Muscle layer of colon (tissue), 2 donors: ENCODE measurements around the gene ASB18.
A peak's percentile ranks its signal among the peaks of the same experiment; 100 is the strongest.

Experiments
- H3K27ac ChIP-seq: one replicate; pipeline ENCODE4 v1.7.0; 2013; ENCODE audit warnings: low read depth, mild to moderate bottlenecking, low read length, moderate library complexity
- H3K27me3 ChIP-seq, 2 donors: one replicate each; pipeline ENCODE4 v1.7.0; 2013; ENCODE audit warnings: low read length in 2 of 2, mild to moderate bottlenecking in 2 of 2; ENCODE audit not compliant: insufficient read depth in 2 of 2, control insufficient read depth in 1 of 2
- H3K36me3 ChIP-seq: one replicate; pipeline ENCODE4 v1.7.0; 2013; ENCODE audit warnings: mild to moderate bottlenecking, low read length; ENCODE audit not compliant: insufficient read depth
- H3K4me1 ChIP-seq: one replicate; pipeline ENCODE4 v1.7.0; 2013; ENCODE audit warnings: mild to moderate bottlenecking, low read length; ENCODE audit not compliant: insufficient read depth
- H3K4me3 ChIP-seq, 2 donors: one replicate each; pipeline ENCODE4 v1.7.0; 2013; ENCODE audit warnings: low read length in 2 of 2, low read depth in 1 of 2, mild to moderate bottlenecking in 1 of 2, moderate library complexity in 1 of 2
- H3K9ac ChIP-seq: one replicate; pipeline ENCODE4 v1.7.0; 2013; ENCODE audit warnings: low read length
- H3K9me3 ChIP-seq: one replicate; pipeline ENCODE4 v1.7.0; 2013; ENCODE audit warnings: mild to moderate bottlenecking, low read length
- donor health status: abdominal sarcoma.
- donor health status: Adenocarcinoma of cecum.

The ASB18 gene

GRCh38 chr2:236163471-236164200, 100.6 kb downstream of the ASB18 start:
- Histone ChIP-seq H3K4me3 (peak overlapping the region in 1 of 2 donors; percentile 27), H3K9me3 (no peaks in the 10 kb centered on the region), H3K27ac (no peak overlapping the region), H3K4me1 (peaks cover 38% of the 10 kb centered on the region), H3K27me3 (peaks cover 68 to 97% of the 10 kb centered on the region in 2 donors), H3K36me3 (no peaks in the 10 kb centered on the region), H3K9ac (no peak overlapping the region)

DNA sequence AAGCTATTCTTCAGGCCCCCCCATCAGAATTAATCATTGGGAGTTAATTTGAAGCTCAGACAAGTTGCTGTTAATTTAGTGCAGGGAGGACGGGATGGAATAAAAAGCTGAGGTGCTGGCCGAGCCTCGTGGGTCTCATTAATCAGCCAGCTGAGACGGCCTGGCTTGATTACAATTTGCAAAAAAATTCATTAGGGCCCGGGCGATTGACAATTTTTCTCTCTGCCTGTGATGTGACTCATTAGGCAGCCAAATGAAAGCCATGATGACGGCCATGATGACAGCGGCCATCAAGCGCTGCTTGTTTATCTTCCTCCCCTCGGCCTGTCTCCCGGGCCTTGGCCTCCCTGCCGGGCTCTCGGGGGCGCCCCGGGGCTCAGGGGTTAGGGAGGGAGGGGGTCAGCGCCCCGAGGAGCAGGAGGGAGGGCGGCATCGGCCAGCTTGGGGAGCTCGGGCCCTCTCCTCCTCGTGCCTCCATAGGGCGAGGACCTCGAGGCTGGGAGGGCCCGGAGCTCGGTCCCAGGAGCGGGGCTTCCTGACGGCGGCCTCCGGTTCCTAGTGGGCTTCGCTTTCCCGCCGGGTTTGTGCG, 101.2 kb downstream of the ASB18 start:
- H3K4me3 ChIP-seq, result no peak overlapping the region
- no peak overlapping the region for H3K27ac ChIP-seq
- H3K36me3 ChIP-seq, result no peaks in the 10 kb centered on the region
- H3K27me3 ChIP-seq, result peaks cover 68 to 96% of the 10 kb centered on the region in 2 donors
- no peak overlapping the region for H3K9ac ChIP-seq
- no peaks in the 10 kb centered on the region for H3K9me3 ChIP-seq
- peaks cover 38% of the 10 kb centered on the region for H3K4me1 ChIP-seq

GRCh38 chr2:236162031-236162845, 102.0 kb downstream of the ASB18 start:
- no peak overlapping the region for H3K4me3 ChIP-seq
- H3K4me1 ChIP-seq, result peaks cover 38% of the 10 kb centered on the region
- no peak overlapping the region for H3K9ac ChIP-seq
- H3K9me3 ChIP-seq, result no peaks in the 10 kb centered on the region
- H3K27ac ChIP-seq, result no peak overlapping the region
- H3K27me3 ChIP-seq, result peaks cover 68 to 91% of the 10 kb centered on the region in 2 donors
- no peaks in the 10 kb centered on the region for H3K36me3 ChIP-seq

- H3K27ac ChIP-seq, result no peak overlapping the region
- no peak overlapping the region for H3K4me3 ChIP-seq
- H3K36me3 ChIP-seq, result no peaks in the 10 kb centered on the region
- no peaks in the 10 kb centered on the region for H3K9me3 ChIP-seq
- H3K4me1 ChIP-seq, result peaks cover 33% of the 10 kb centered on the region
- H3K9ac ChIP-seq, result no peak overlapping the region
- H3K27me3 ChIP-seq, result peaks cover 62 to 84% of the 10 kb centered on the region in 2 donors
Measured at GRCh38 chr2:236161531-236161930, 102.7 kb downstream of the ASB18 start.

- Histone ChIP-seq H3K36me3 (no peaks in the 10 kb centered on the region), H3K4me3 (no peak overlapping the region), H3K9me3 (no peaks in the 10 kb centered on the region), H3K9ac (no peak overlapping the region), H3K27me3 (peaks cover 57 to 79% of the 10 kb centered on the region in 2 donors), H3K27ac (no peak overlapping the region), H3K4me1 (peaks cover 29% of the 10 kb centered on the region)
Measured at GRCh38 chr2:236161082-236161462, 103.1 kb downstream of the ASB18 start.

- no peaks in the 10 kb centered on the region for H3K9me3 ChIP-seq
Measured at GRCh38 chr2:236160366-236161081, 103.7 kb downstream of the ASB18 start.

GRCh38 chr2:236159778-236160170, 104.4 kb downstream of the ASB18 start:
- Histone ChIP-seq H3K4me1 (peaks cover 16% of the 10 kb centered on the region), H3K36me3 (no peaks in the 10 kb centered on the region), H3K27ac (no peak overlapping the region), H3K27me3 (peaks cover 44 to 66% of the 10 kb centered on the region in 2 donors), H3K4me3 (no peak overlapping the region), H3K9me3 (no peaks in the 10 kb centered on the region), H3K9ac (no peak overlapping the region)

More at GRCh38 chr2:236160366-236161081, 103.7 kb downstream of the ASB18 start:
- Histone ChIP-seq H3K27ac (no peak overlapping the region), H3K27me3 (peaks cover 52 to 74% of the 10 kb centered on the region in 2 donors), H3K4me3 (no peak overlapping the region), H3K9ac (no peak overlapping the region), H3K36me3 (no peaks in the 10 kb centered on the region), H3K4me1 (peaks cover 23% of the 10 kb centered on the region)

GRCh38 chr2:236158969-236159777, 105.0 kb downstream of the ASB18 start:
- Histone ChIP-seq H3K4me3 (no peak overlapping the region), H3K9me3 (no peaks in the 10 kb centered on the region), H3K27ac (no peak overlapping the region), H3K4me1 (peaks cover 10% of the 10 kb centered on the region), H3K9ac (no peak overlapping the region), H3K27me3 (peaks cover 39 to 60% of the 10 kb centered on the region in 2 donors), H3K36me3 (no peaks in the 10 kb centered on the region)

GRCh38 chr2:236157815-236158498, 106.2 kb downstream of the ASB18 start:
- Histone ChIP-seq H3K4me1 (no peaks in the 10 kb centered on the region), H3K36me3 (no peaks in the 10 kb centered on the region), H3K4me3 (no peak overlapping the region), H3K9me3 (no peaks in the 10 kb centered on the region), H3K27ac (no peak overlapping the region), H3K9ac (no peak overlapping the region), H3K27me3 (peaks cover 30 to 48% of the 10 kb centered on the region in 2 donors)

DNA sequence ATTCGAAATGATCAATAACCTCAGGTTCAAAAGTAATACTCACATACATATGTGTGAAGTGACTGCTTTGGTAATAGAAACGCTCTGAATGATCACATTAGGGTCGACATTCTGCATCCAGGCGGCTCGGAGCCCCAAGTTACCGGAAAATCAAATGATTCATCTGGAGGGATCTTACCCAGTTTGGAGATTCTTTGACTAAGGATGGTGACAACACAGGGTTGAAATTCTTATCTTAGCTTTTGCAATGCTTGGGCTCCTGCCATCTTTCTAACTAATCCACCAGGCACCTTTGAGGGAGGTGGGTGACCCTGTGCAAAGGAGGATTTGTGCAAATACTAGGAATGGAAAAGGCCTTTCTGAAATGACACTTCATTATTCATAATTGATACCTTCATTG, 106.8 kb downstream of the ASB18 start:
- Histone ChIP-seq H3K9ac (no peak overlapping the region), H3K36me3 (no peaks in the 10 kb centered on the region), H3K4me3 (no peak overlapping the region), H3K4me1 (no peaks in the 10 kb centered on the region), H3K9me3 (no peaks in the 10 kb centered on the region), H3K27ac (no peak overlapping the region), H3K27me3 (peaks cover 24 to 44% of the 10 kb centered on the region in 2 donors)
